HepG2 (cell line): Measurements from ENCODE around the gene CREBZF. TPM values are rescaled to one million over a fixed set of nuclear protein-coding genes. Genes with fewer than 3 reads are reported as not detected.

Experiments
- ATF7-NPFF ChIP-seq: sonication (generic); formaldehyde crosslinking; IDR thresholded peaks from 2 replicates; pipeline ENCODE4 v1.8.1; 2023; ENCODE audit warnings: mild to moderate bottlenecking, low read depth, missing genetic modification reagents, moderate library complexity
- CBX2 ChIP-seq, 2 experiments: fragments of 200-600 bp in 1 of 2; sonication (generic); formaldehyde crosslinking in 1 of 2; IDR thresholded peaks; 2 replicates each; pipeline versions ENCODE4 v1.7.0 to v1.8.1; 2018 to 2022; ENCODE audit warnings: low read depth in 2 of 2, low read length in 1 of 2, mild to moderate bottlenecking in 1 of 2, missing genetic modification reagents in 1 of 2
- ELF4 ChIP-seq: sonication (generic); formaldehyde crosslinking; IDR thresholded peaks from 2 replicates; pipeline ENCODE4 v1.5.0; 2020; ENCODE audit warnings: missing genetic modification reagents, mild to moderate bottlenecking, moderate library complexity, borderline replicate concordance
- HOXA5 ChIP-seq: sonication (generic); formaldehyde crosslinking; IDR thresholded peaks from 2 replicates; pipeline ENCODE4 v1.4.0; 2020; ENCODE audit warnings: missing genetic modification reagents
- IKZF1 ChIP-seq: fragments of 450-650 bp; IDR thresholded peaks from 2 replicates; pipeline ENCODE4 v1.7.1; 2016
- RELA ChIP-seq: sonication (generic); formaldehyde crosslinking; IDR thresholded peaks from 2 replicates; pipeline ENCODE4 v1.4.0; 2020; ENCODE audit warnings: missing genetic modification reagents
- ZBTB1 ChIP-seq: sonication (generic); formaldehyde crosslinking; IDR thresholded peaks from 2 replicates; pipeline ENCODE4 v1.4.0; 2020; ENCODE audit warnings: missing genetic modification reagents, borderline replicate concordance
- ZFP36 ChIP-seq: fragments of 150-350 bp; IDR thresholded peaks from 2 replicates; pipeline ENCODE4 v1.6.1; 2018; ENCODE audit warnings: borderline replicate concordance, low read length, low read depth; ENCODE audit not compliant: partially characterized antibody
- ZNF10 ChIP-seq: sonication (generic); formaldehyde crosslinking; IDR thresholded peaks from 2 replicates; pipeline ENCODE4 v1.4.0; 2020; ENCODE audit warnings: mild to moderate bottlenecking, low read depth, missing genetic modification reagents, borderline replicate concordance
- ZNF260 ChIP-seq: sonication (generic); formaldehyde crosslinking; IDR thresholded peaks from 2 replicates; pipeline ENCODE4 v1.4.0; 2020; ENCODE audit warnings: missing genetic modification reagents, low read depth, mild to moderate bottlenecking, borderline replicate concordance
- ZNF292 ChIP-seq: sonication (generic); formaldehyde crosslinking; IDR thresholded peaks from 2 replicates; pipeline ENCODE4 v1.8.1; 2022; ENCODE audit warnings: mild to moderate bottlenecking, low read depth, missing genetic modification reagents, borderline replicate concordance
- ZNF883 ChIP-seq: sonication (generic); formaldehyde crosslinking; IDR thresholded peaks from 2 replicates; pipeline ENCODE4 v1.5.1; 2020; ENCODE audit warnings: mild to moderate bottlenecking, missing genetic modification reagents; ENCODE audit errors: not compliant biosample characterization
- polyA plus RNA-seq, 8 experiments: library from polyadenylated mRNA; depleted of rRNA in 3 of 8; stranded (reverse) in 7 of 8; unstranded in 1 of 8; fragments of >200 nt; fragmentation: Illumina TruSeq in 4 of 8; extraction: Trizol in 4 of 8; gene quantifications; 2 replicates each; pipeline versions ENCODE4 v1.2.1 to v1.2.3, GENCODE V29; 2011 to 2016; ENCODE audit warnings: low read depth in 4 of 8, missing spikeins in 1 of 8, mixed read lengths in 1 of 8; ENCODE audit not compliant: insufficient read depth in 1 of 8
- total RNA-seq, 5 experiments: library from RNA; depleted of rRNA; stranded (reverse); fragments of >200 nt; fragmentation: Illumina TruSeq; extraction: Trizol; gene quantifications; 2 replicates each; pipeline ENCODE4 v1.2.3, GENCODE V29; 2016; ENCODE audit warnings: low read depth in 1 of 5
- TF ChIP-seq, protein P1 (sequence below): sonication (generic); formaldehyde crosslinking; IDR thresholded peaks from 2 replicates; pipeline ENCODE4 v1.5.0; 2020; ENCODE audit warnings: mild to moderate bottlenecking, missing genetic modification reagents
- TF ChIP-seq, protein P2 (sequence below): sonication (generic); formaldehyde crosslinking; IDR thresholded peaks from 2 replicates; pipeline ENCODE4 v1.5.0; 2020; ENCODE audit warnings: mild to moderate bottlenecking, low read depth, missing genetic modification reagents, borderline replicate concordance
- TF ChIP-seq, protein P3 (sequence below): IDR thresholded peaks from 2 replicates; pipeline ENCODE4 v1.6.1; 2016; ENCODE audit warnings: missing biosample characterization, missing genetic modification reagents, low read depth
- TF ChIP-seq, protein P4 (sequence below): sonication (generic); formaldehyde crosslinking; IDR thresholded peaks from 2 replicates; pipeline ENCODE4 v1.4.0; 2020; ENCODE audit warnings: missing genetic modification reagents
- TF ChIP-seq, protein P5 (sequence below): IDR thresholded peaks from 2 replicates; pipeline ENCODE4 v1.6.1; 2012; ENCODE audit warnings: inconsistent platforms

The CREBZF gene
- total and polyA plus RNA-seq, 2 of the 13 experiments (the other 11 are each of a cell fraction or from before 2014, with no cell fraction given) = 30.6 to 43.1 TPM

DNA sequence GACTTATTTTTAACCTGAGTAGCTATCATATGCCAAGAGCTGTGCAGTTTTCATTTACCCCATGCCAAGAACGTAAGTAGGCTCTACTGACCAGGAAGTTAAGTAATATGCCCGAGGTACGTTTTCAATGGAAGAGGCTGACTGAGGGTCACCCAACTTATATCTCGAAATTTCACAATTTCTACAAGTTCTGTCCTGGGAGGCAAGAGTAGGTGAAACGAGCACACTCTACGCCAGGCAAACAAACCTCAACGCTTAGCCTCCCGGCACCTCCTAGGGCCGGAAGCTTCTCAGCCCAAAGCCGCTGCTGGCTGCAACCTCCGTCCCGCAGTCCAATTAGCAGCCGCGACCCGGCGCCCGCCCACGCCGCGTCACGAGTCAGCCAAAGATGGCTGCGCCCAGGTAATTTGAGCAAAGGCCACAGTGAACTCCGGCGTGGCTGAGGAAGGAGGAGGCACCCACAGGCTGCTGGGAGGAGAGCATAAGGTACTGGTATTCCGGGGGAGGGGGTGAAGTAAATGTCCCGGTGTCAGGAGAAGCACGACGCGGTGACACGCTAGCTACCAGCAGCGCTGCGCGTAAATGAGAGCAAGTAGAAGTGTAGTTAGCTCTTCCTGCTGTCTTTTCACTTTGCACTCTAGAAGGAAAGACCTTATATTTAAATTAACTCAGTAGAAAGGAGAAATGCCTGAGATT, 17.2 kb downstream of the CREBZF start, which contains the start of gene TMEM126A (continued):
- TF ChIP-seq ELF4 (CRISPR knock-in tag) = peak; percentile 79; the same call in 1 of the 2 replicates
- TF ChIP-seq ZBTB1 (CRISPR knock-in tag) = no peak
- TF ChIP-seq RELA = no peak
- TF ChIP-seq ZNF260 = no peak
- no peak for TF ChIP-seq ZNF883
- TF ChIP-seq, protein P1, sequence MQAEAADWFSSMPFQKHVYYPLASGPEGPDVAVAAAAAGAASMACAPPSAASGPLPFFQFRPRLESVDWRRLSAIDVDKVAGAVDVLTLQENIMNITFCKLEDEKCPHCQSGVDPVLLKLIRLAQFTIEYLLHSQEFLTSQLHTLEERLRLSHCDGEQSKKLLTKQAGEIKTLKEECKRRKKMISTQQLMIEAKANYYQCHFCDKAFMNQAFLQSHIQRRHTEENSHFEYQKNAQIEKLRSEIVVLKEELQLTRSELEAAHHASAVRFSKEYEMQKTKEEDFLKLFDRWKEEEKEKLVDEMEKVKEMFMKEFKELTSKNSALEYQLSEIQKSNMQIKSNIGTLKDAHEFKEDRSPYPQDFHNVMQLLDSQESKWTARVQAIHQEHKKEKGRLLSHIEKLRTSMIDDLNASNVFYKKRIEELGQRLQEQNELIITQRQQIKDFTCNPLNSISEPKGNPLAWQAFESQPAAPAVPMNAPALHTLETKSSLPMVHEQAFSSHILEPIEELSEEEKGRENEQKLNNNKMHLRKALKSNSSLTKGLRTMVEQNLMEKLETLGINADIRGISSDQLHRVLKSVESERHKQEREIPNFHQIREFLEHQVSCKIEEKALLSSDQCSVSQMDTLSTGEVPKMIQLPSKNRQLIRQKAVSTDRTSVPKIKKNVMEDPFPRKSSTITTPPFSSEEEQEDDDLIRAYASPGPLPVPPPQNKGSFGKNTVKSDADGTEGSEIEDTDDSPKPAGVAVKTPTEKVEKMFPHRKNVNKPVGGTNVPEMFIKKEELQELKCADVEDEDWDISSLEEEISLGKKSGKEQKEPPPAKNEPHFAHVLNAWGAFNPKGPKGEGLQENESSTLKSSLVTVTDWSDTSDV (CRISPR knock-in tag) = no peak
- TF ChIP-seq, protein P2, sequence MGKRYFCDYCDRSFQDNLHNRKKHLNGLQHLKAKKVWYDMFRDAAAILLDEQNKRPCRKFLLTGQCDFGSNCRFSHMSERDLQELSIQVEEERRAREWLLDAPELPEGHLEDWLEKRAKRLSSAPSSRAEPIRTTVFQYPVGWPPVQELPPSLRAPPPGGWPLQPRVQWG = no peak
- TF ChIP-seq, protein P3, sequence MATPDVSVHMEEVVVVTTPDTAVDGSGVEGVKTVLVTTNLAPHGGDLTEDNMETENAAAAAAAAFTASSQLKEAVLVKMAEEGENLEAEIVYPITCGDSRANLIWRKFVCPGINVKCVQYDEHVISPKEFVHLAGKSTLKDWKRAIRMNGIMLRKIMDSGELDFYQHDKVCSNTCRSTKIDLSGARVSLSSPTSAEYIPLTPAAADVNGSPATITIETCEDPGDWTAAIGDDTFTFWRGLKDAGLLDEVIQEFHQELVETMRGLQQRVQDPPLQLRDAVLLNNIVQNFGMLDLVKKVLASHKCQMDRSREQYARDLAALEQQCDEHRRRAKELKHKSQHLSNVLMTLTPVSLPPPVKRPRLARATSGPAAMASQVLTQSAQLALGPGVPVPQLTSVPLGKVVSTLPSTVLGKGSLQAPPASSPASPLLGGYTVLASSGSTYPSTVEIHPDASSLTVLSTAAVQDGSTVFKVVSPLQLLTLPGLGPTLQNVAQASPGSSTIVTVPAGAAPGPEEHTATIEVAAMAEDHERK = no peak
- TF ChIP-seq ZNF292 (CRISPR knock-in tag) = 0 out of 2 replicates have a peak, but pooled peaks have one; percentile 36
- no peak for TF ChIP-seq ZFP36
- TF ChIP-seq CBX2 (IDR thresholded peaks at IDR 0.05; ENCODE audit: low read depth, low read length) = no peak
- TF ChIP-seq CBX2 (CRISPR knock-in tag; IDR thresholded peaks at IDR 0.05; ENCODE audit: low read depth) = no peak
- TF ChIP-seq, protein P4, sequence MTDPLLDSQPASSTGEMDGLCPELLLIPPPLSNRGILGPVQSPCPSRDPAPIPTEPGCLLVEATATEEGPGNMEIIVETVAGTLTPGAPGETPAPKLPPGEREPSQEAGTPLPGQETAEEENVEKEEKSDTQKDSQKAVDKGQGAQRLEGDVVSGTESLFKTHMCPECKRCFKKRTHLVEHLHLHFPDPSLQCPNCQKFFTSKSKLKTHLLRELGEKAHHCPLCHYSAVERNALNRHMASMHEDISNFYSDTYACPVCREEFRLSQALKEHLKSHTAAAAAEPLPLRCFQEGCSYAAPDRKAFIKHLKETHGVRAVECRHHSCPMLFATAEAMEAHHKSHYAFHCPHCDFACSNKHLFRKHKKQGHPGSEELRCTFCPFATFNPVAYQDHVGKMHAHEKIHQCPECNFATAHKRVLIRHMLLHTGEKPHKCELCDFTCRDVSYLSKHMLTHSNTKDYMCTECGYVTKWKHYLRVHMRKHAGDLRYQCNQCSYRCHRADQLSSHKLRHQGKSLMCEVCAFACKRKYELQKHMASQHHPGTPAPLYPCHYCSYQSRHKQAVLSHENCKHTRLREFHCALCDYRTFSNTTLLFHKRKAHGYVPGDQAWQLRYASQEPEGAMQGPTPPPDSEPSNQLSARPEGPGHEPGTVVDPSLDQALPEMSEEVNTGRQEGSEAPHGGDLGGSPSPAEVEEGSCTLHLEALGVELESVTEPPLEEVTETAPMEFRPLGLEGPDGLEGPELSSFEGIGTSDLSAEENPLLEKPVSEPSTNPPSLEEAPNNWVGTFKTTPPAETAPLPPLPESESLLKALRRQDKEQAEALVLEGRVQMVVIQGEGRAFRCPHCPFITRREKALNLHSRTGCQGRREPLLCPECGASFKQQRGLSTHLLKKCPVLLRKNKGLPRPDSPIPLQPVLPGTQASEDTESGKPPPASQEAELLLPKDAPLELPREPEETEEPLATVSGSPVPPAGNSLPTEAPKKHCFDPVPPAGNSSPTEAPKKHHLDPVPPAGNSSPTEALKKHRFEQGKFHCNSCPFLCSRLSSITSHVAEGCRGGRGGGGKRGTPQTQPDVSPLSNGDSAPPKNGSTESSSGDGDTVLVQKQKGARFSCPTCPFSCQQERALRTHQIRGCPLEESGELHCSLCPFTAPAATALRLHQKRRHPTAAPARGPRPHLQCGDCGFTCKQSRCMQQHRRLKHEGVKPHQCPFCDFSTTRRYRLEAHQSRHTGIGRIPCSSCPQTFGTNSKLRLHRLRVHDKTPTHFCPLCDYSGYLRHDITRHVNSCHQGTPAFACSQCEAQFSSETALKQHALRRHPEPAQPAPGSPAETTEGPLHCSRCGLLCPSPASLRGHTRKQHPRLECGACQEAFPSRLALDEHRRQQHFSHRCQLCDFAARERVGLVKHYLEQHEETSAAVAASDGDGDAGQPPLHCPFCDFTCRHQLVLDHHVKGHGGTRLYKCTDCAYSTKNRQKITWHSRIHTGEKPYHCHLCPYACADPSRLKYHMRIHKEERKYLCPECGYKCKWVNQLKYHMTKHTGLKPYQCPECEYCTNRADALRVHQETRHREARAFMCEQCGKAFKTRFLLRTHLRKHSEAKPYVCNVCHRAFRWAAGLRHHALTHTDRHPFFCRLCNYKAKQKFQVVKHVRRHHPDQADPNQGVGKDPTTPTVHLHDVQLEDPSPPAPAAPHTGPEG = 0 out of 2 replicates have a peak, but pooled peaks have one; percentile 52
- TF ChIP-seq HOXA5 (CRISPR knock-in tag) = peak; percentile 83
- TF ChIP-seq ATF7-NPFF (CRISPR knock-in tag) = peak; percentile 70
- TF ChIP-seq ZNF10 (CRISPR knock-in tag) = no peak
- TF ChIP-seq, protein P5, sequence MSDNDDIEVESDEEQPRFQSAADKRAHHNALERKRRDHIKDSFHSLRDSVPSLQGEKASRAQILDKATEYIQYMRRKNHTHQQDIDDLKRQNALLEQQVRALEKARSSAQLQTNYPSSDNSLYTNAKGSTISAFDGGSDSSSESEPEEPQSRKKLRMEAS = peak; percentile 73
- no peak for TF ChIP-seq IKZF1
